Upper lobe of left lung (tissue), 6 donors: ENCODE measurements around the gene LRRC10B. TPM values are rescaled to one million over a fixed set of nuclear protein-coding genes. Genes with fewer than 3 reads are reported as not detected.

Experiments used
- ATAC-seq, 2 donors: fragments of 200-7000 bp; cut with Tn5 transposase; one replicate each; pipeline ENCODE4 v1.9.1; 2022; ENCODE audit warnings: mild to moderate bottlenecking in 2 of 2, moderate library complexity in 2 of 2; ENCODE audit not compliant: low FRiP score in 2 of 2
- DNase-seq, 2 donors: peaks; one replicate each; pipeline ENCODE4 v3.0.0-alpha.2; 2019 to 2020
- H3K27ac ChIP-seq, 4 donors: fragments of 200-600 bp; sonication (generic); one replicate each; pipeline ENCODE4 v1.5.1; 2016 to 2019
- H3K27me3 ChIP-seq, 4 donors: fragments of 200-600 bp; sonication (generic); one replicate each; pipeline ENCODE4 v1.5.1; 2017 to 2019
- H3K36me3 ChIP-seq, 4 donors: fragments of 200-600 bp; sonication (generic); one replicate each; pipeline ENCODE4 v1.5.1; 2016 to 2019
- H3K4me1 ChIP-seq, 4 donors: fragments of 200-600 bp; sonication (generic); one replicate each; pipeline ENCODE4 v1.5.1; 2018 to 2019
- H3K4me3 ChIP-seq, 4 donors: fragments of 200-600 bp; sonication (generic); one replicate each; pipeline ENCODE4 v1.5.1; 2017 to 2019; ENCODE audit warnings: mild to moderate bottlenecking in 2 of 4, moderate library complexity in 1 of 4
- H3K9me3 ChIP-seq, 4 donors: fragments of 200-600 bp; sonication (generic); one replicate each; pipeline ENCODE4 v1.5.1; 2018 to 2019
- EP300 ChIP-seq, 4 donors: sonication (generic); formaldehyde crosslinking; IDR thresholded peaks; one replicate each; pipeline ENCODE4 v1.5.1; 2017; ENCODE audit warnings: antibody characterized with exemption in 4 of 4, control low read depth in 2 of 4
- POLR2A ChIP-seq, 4 donors: fragments of 450-650 bp; IDR thresholded peaks; one replicate each; pipeline ENCODE4 v1.5.1; 2016 to 2017; ENCODE audit warnings: antibody characterized with exemption in 4 of 4, mild to moderate bottlenecking in 2 of 4
- POLR2AphosphoS5 ChIP-seq, 2 donors: sonication (generic); formaldehyde crosslinking; IDR thresholded peaks; one replicate each; pipeline ENCODE4 v1.5.1; 2017; ENCODE audit warnings: antibody characterized with exemption in 2 of 2
- WGBS, 2 donors: methylation state at CpG; one replicate each; pipeline ENCODE4 v1.1.5; 2017 to 2018; 5-methylcytosine and 5-hydroxymethylcytosine counted together
- total RNA-seq, 6 donors: library from RNA; depleted of rRNA in 4 of 6; stranded (reverse); fragments of >200 nt in 4 of 6; gene quantifications; one replicate each; pipeline versions ENCODE4 v1.1.0 to v1.2.1, GENCODE V29; 2016 to 2021
- TF ChIP-seq, protein P1 (sequence below), 6 experiments: fragments of 450-650 bp in 4 of 6; fragments of 200-600 bp in 2 of 6; sonication (generic) in 2 of 6; IDR thresholded peaks; one replicate each; pipeline ENCODE4 v1.5.1; 2016 to 2019; ENCODE audit warnings: antibody characterized with exemption in 6 of 6
- donor health status: DM: no; HTN: no; CAD: no; lungs with moderate emphysema.
- donor health status: DM: no; HTN: yes; CAD: no; lungs with severe emphysema.

Gene LRRC10B
- total RNA-seq, 6 donors from 2014 or later, result 0.31 to 24.2 (median 8.5) TPM

DNA sequence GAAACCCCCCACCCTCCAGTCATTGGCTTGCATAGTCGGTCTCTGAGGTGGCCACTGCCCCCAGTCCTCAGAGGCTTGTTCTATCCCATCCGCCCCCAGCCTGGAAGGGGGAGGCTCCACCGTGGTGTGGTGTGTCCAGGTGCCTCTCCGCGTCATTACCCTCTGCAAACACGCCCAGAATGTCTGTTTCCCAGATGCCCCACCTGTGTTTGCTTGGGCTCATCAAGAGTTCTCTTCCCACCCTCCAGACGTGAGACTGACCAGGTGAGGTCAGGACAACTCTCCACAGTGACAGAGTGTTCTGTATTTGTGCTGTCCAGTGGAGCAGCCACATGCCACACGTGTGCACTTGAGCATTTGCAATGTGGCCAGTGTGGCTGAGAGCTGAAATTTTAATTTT, 24.9 kb downstream of the LRRC10B start:
- TF ChIP-seq, protein P1, sequence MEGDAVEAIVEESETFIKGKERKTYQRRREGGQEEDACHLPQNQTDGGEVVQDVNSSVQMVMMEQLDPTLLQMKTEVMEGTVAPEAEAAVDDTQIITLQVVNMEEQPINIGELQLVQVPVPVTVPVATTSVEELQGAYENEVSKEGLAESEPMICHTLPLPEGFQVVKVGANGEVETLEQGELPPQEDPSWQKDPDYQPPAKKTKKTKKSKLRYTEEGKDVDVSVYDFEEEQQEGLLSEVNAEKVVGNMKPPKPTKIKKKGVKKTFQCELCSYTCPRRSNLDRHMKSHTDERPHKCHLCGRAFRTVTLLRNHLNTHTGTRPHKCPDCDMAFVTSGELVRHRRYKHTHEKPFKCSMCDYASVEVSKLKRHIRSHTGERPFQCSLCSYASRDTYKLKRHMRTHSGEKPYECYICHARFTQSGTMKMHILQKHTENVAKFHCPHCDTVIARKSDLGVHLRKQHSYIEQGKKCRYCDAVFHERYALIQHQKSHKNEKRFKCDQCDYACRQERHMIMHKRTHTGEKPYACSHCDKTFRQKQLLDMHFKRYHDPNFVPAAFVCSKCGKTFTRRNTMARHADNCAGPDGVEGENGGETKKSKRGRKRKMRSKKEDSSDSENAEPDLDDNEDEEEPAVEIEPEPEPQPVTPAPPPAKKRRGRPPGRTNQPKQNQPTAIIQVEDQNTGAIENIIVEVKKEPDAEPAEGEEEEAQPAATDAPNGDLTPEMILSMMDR (IDR thresholded peaks at IDR 0.05), result no peak
- peak in 2 of 4 donors; percentile 74 to 92 for TF ChIP-seq EP300 (IDR thresholded peaks at IDR 0.05)
- no peak for TF ChIP-seq POLR2A (IDR thresholded peaks at IDR 0.05)
- peak; percentile 21 to 64 for TF ChIP-seq POLR2AphosphoS5 (IDR thresholded peaks at IDR 0.05)
- Histone ChIP-seq H3K4me3 (no peak overlapping the region), H3K36me3 (no peaks in the 10 kb centered on the region), H3K27me3 (no peaks in the 10 kb centered on the region), H3K27ac (no peak overlapping the region), H3K4me1 (peaks cover 6 to 21% (median 13%) of the 10 kb centered on the region in 4 donors), H3K9me3 (no peaks in the 10 kb centered on the region)
- ATAC-seq (no peak), DNase-seq (peak in 1 of 2 donors; percentile 75)
- WGBS, 2 donors, result 59% methylated on average over 8 of the region's 8 CpGs

DNA sequence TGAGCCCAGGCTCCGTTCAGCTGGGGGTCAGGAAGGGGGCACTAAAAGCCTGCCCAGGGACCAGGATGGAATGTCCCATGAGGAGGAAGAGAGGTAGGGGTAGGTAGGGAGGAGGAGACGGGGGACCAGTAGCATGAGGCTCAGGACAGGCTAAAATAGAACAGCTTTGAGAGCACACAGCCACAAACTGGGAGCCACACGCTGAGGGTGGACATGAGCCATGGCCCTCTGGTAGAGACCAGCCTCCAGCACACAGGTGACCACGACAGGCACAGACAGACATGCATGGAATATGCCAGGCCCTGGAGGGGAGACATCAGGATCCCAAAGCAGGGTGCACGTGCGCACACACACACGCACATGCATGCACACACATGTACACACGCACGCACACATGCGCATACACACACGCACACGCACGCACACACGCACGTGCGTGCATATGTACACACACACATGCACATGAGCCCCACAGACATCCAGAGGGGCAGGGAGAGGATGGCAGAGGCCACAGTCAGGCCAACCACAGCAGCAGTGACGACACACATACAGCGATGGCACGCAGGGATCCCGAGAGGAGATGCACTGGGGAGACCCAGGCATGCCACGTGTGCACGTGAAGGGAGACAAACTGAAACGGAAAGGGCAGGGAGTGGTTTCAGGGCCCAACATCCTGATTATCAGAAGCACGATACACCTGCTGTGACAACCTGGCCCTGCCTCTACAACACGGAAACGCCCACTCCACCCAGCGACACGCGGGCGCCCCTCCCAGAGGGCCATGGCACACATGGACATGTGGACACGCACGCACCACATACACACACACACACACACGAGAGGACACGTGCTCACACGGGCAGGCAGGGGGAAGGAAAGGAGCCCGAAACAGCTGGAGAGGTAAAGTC, 25.7 kb downstream of the LRRC10B start:
- WGBS, 2 donors, result 81 to 87% methylated on average over 35 to 36 of the region's 36 CpGs
- DNase-seq, result no peak

DNA sequence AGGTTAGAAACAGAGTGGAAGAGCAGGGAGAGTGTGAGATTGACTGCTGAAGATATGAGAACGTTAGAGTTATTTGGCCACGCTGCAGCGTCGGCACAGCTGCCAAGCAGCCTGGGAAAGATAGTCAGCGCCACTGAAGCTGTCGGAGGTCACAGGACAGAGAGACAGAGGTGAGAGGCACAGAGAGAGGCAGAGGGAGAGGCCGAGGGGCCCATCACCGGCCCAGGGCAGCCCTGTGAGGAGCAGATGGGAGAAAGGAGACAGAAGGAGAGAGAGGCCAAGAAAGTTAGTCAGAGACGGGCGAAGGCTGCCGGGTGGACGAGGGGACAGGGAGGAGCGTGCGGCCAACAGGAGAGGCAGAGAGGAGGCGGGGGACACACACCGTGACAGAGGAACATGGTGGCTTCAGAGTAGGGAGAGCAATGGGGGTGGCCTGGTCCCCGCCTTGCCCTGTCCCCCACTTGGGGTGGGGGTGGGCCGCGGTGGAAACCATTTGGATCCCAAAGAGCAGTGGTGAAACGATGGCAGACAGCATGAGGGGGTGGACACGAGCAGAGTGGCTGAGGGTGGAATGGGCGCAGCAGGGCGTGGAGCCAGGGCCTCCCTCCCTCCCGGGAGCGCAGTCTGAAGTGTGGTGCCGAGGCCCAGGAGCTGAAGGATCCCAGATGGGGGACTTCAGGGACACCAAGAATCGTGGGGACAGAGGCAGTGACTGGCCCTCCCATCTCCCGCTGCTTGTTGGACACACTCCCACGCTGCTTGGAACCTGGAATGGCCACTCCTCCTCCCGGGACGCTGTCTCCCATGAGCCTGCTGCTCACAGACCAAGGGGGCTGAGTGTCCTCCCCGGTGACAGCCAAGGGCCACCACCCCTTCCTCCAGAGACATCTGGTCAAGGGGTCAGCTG, 26.6 kb downstream of the LRRC10B start:
- Histone ChIP-seq H3K9me3 (no peaks in the 10 kb centered on the region), H3K27ac (no peak overlapping the region), H3K27me3 (no peaks in the 10 kb centered on the region), H3K4me1 (peaks cover 2 to 13% (median 2%) of the 10 kb centered on the region in 4 donors), H3K36me3 (no peaks in the 10 kb centered on the region), H3K4me3 (no peak overlapping the region)
- 60 to 64% methylated on average over 27 to 32 of the region's 32 CpGs for WGBS, 2 donors
- TF ChIP-seq EP300 (IDR thresholded peaks at IDR 0.05) (no peak), POLR2A (IDR thresholded peaks at IDR 0.05) (no peak), POLR2AphosphoS5 (IDR thresholded peaks at IDR 0.05) (no peak)
- TF ChIP-seq, protein P1 (IDR thresholded peaks at IDR 0.05), result no peak
- ATAC-seq (no peak), DNase-seq (peak in 1 of 2 donors; percentile 72)

More for the DNA sequence above, 25.7 kb downstream of the LRRC10B start:
- peaks cover 6 to 21% (median 11%) of the 10 kb centered on the region in 4 donors for H3K4me1 ChIP-seq
- H3K36me3 ChIP-seq, result no peaks in the 10 kb centered on the region
- no peak for TF ChIP-seq POLR2A (IDR thresholded peaks at IDR 0.05)
- TF ChIP-seq EP300 (IDR thresholded peaks at IDR 0.05), result no peak
- TF ChIP-seq, protein P1 (IDR thresholded peaks at IDR 0.05), result no peak
- no peak for TF ChIP-seq POLR2AphosphoS5 (IDR thresholded peaks at IDR 0.05)
- no peak overlapping the region for H3K4me3 ChIP-seq
- no peaks in the 10 kb centered on the region for H3K27me3 ChIP-seq
- no peak for ATAC-seq
- H3K9me3 ChIP-seq, result no peaks in the 10 kb centered on the region
- no peak overlapping the region for H3K27ac ChIP-seq

DNA sequence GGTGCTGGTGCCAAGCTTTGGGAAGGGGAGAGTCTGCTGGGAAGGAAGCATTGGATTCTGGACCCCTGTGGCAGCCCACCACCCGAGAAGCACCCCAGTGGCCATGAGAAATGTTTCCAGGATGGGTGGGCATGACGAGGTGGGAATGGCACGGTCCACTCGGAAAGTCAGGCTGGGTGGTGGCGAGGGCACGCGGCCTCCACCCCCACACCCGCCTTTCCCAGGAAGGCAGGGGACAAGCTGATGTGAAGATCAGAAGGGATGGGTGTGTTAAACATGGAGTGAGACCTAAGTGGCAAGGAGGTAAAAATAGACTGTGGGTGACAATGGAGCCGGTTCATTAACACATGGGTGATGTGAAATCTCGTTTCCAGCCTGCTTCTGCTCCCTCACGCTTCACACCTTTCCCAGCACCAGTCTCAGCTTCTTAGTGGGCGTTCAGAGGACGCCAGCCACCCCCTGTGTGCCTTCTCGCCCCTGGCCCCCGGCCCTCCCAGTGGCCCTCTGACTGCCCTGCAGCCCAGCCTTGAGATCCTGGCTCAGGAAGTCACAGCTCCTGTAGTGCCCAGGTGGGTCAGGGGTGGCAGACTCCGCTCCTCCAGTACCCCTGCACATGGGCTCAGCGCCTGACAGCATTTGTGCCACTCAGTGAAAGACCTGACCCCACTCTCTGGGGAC, 27.6 kb downstream of the LRRC10B start:
- DNase-seq, result no peak
- Histone ChIP-seq H3K27me3 (no peaks in the 10 kb centered on the region), H3K27ac (no peak overlapping the region), H3K4me1 (peaks cover 0 to 6% (median 0%) of the 10 kb centered on the region in 4 donors), H3K36me3 (no peaks in the 10 kb centered on the region), H3K9me3 (no peaks in the 10 kb centered on the region), H3K4me3 (no peak overlapping the region)
- 75 to 80% methylated on average over 14 to 17 of the region's 17 CpGs for WGBS, 2 donors
- no peak for TF ChIP-seq POLR2AphosphoS5 (IDR thresholded peaks at IDR 0.05)
- TF ChIP-seq, protein P1 (IDR thresholded peaks at IDR 0.05), result no peak
- no peak for TF ChIP-seq EP300 (IDR thresholded peaks at IDR 0.05)
- no peak for TF ChIP-seq POLR2A (IDR thresholded peaks at IDR 0.05)
- no peak for ATAC-seq
